BLaER1 treated with 17β-estradiol and CSF1 and Interleukin-3, amounts not matched to agents 10 nM and 100 nM (cell line): ENCODE measurements around the gene GRID1.

Source experiments
- H3K27ac ChIP-seq, 11 experiments: shearing (Covaris generic); formaldehyde crosslinking; 2 replicates each; pipeline ENCODE4 v1.8.1; 2022
- H3K27me3 ChIP-seq, 11 experiments: shearing (Covaris generic); formaldehyde crosslinking; 2 replicates each; pipeline ENCODE4 v1.8.1; 2022
- H3K36me3 ChIP-seq, 11 experiments: shearing (Covaris generic); formaldehyde crosslinking; 2 replicates each; pipeline ENCODE4 v1.8.1; 2022
- H3K4me1 ChIP-seq, 10 experiments: shearing (Covaris generic); formaldehyde crosslinking; 2 replicates each; pipeline ENCODE4 v1.8.1; 2022
- H3K4me2 ChIP-seq, 11 experiments: shearing (Covaris generic); formaldehyde crosslinking; 2 replicates each; pipeline ENCODE4 v1.8.1; 2022
- H3K4me3 ChIP-seq, 10 experiments: shearing (Covaris generic); formaldehyde crosslinking; 2 replicates each; pipeline ENCODE4 v1.8.1; 2022
- H3K9ac ChIP-seq, 11 experiments: shearing (Covaris generic); formaldehyde crosslinking; 2 replicates each; pipeline ENCODE4 v1.8.1; 2022
- H3K9me3 ChIP-seq, 11 experiments: shearing (Covaris generic); formaldehyde crosslinking; replicated peaks in 1 of 11; 2 replicates each; pipeline ENCODE4 v1.8.1; 2022
- H4K20me1 ChIP-seq, 11 experiments: shearing (Covaris generic); formaldehyde crosslinking; 2 replicates each; pipeline ENCODE4 v1.8.1; 2022
- Cebpa-rat ChIP-seq, 11 experiments: shearing (Covaris generic); IDR thresholded peaks; 2 replicates each; pipeline ENCODE4 v1.8.1; 2022

GRID1 gene

GRCh38 chr10:85859859-85860258 lies 506.7 kb downstream of the GRID1 start:
- Histone ChIP-seq H3K36me3 (no peaks in the 10 kb centered on the region), H3K4me1 (peaks cover 0 to 8% (median 2%) of the 10 kb centered on the region in 10 experiments; a peak in 7 of 20 replicates), H4K20me1 (no peaks in the 10 kb centered on the region), H3K4me2 (no peak overlapping the region), H3K27me3 (no peaks in the 10 kb centered on the region; a peak in 1 of 22 replicates), H3K27ac (no peak overlapping the region), H3K9ac (no peak overlapping the region), H3K4me3 (no peak overlapping the region), H3K9me3 (no peaks in the 10 kb centered on the region)
- TF ChIP-seq Cebpa-rat (IDR thresholded peaks at IDR 0.05) = no peak

GRCh38 chr10:85858776-85859515 lies 507.6 kb downstream of the GRID1 start:
- no peak overlapping the region for H3K27ac ChIP-seq
- peaks cover 0 to 8% (median 2%) of the 10 kb centered on the region in 10 experiments; a peak in 7 of 20 replicates for H3K4me1 ChIP-seq
- TF ChIP-seq Cebpa-rat (IDR thresholded peaks at IDR 0.05) = no peak
- no peak overlapping the region for H3K4me2 ChIP-seq
- no peaks in the 10 kb centered on the region; a peak in 1 of 22 replicates for H3K27me3 ChIP-seq
- H3K36me3 ChIP-seq = no peaks in the 10 kb centered on the region
- H3K9me3 ChIP-seq = no peaks in the 10 kb centered on the region
- no peak overlapping the region for H3K9ac ChIP-seq
- H4K20me1 ChIP-seq = no peaks in the 10 kb centered on the region
- H3K4me3 ChIP-seq = no peak overlapping the region

- H3K4me2 ChIP-seq = no peak overlapping the region
- H3K36me3 ChIP-seq = no peaks in the 10 kb centered on the region
- no peaks in the 10 kb centered on the region for H4K20me1 ChIP-seq
- no peaks in the 10 kb centered on the region for H3K9me3 ChIP-seq
- peaks cover 0 to 5% (median 1%) of the 10 kb centered on the region in 10 experiments; a peak in 7 of 20 replicates for H3K4me1 ChIP-seq
- TF ChIP-seq Cebpa-rat (IDR thresholded peaks at IDR 0.05) = no peak
- no peak overlapping the region for H3K4me3 ChIP-seq
- H3K27me3 ChIP-seq = no peaks in the 10 kb centered on the region; a peak in 1 of 22 replicates
- H3K9ac ChIP-seq = no peak overlapping the region
- no peak overlapping the region for H3K27ac ChIP-seq
Observed at GRCh38 chr10:85857791-85858190, 508.8 kb downstream of the GRID1 start.

DNA sequence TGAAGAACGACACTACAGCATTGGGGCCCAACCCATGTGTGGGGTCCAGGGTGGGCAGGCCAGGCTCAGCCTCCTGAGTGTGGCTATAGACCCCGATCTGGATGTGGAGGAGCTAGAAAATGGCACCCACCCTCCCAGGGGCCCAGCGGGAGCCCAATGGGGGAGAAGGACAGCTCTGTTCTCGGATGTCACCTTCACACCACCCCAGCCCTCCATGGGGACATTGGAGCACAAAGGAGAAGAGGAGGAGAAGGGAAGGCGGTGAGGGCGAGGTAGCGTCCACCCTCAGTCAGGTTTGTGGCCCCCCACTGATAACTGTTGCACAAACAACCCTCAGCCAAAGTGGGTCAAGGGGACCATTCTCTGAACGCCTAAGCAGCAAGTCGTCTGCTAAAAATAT lies 509.3 kb downstream of the GRID1 start:
- H3K9me3 ChIP-seq = peaks cover 0 to 5% (median 0%) of the 10 kb centered on the region in 11 experiments; a peak in 1 of 22 replicates
- no peak overlapping the region for H3K27ac ChIP-seq
- peaks cover 0 to under 1% (median 0%) of the 10 kb centered on the region in 10 experiments; a peak in 1 of 20 replicates for H3K4me1 ChIP-seq
- no peak overlapping the region for H3K9ac ChIP-seq
- no peak overlapping the region for H3K4me2 ChIP-seq
- no peak for TF ChIP-seq Cebpa-rat (IDR thresholded peaks at IDR 0.05)
- H3K27me3 ChIP-seq = no peaks in the 10 kb centered on the region; a peak in 1 of 22 replicates
- H3K36me3 ChIP-seq = no peaks in the 10 kb centered on the region
- H3K4me3 ChIP-seq = no peak overlapping the region
- H4K20me1 ChIP-seq = no peaks in the 10 kb centered on the region

GRCh38 chr10:85851934-85852333 lies 514.7 kb downstream of the GRID1 start:
- H3K27ac ChIP-seq = no peak overlapping the region
- no peaks in the 10 kb centered on the region for H3K4me1 ChIP-seq
- H3K27me3 ChIP-seq = no peaks in the 10 kb centered on the region
- no peaks in the 10 kb centered on the region for H4K20me1 ChIP-seq
- no peak for TF ChIP-seq Cebpa-rat (IDR thresholded peaks at IDR 0.05)
- no peaks in the 10 kb centered on the region; a peak in 1 of 22 replicates for H3K36me3 ChIP-seq
- H3K4me2 ChIP-seq = no peak overlapping the region
- H3K4me3 ChIP-seq = no peak overlapping the region
- H3K9ac ChIP-seq = no peak overlapping the region
- H3K9me3 ChIP-seq = peaks cover 9 to 20% (median 12%) of the 10 kb centered on the region in 11 experiments; a peak in 19 of 22 replicates

- Histone ChIP-seq H3K9ac (no peak overlapping the region), H3K4me2 (no peak overlapping the region), H4K20me1 (no peaks in the 10 kb centered on the region), H3K9me3 (peaks cover 9 to 20% (median 12%) of the 10 kb centered on the region in 11 experiments; a peak in 19 of 22 replicates), H3K27ac (no peak overlapping the region), H3K4me3 (no peak overlapping the region), H3K27me3 (no peaks in the 10 kb centered on the region), H3K4me1 (no peaks in the 10 kb centered on the region), H3K36me3 (no peaks in the 10 kb centered on the region; a peak in 1 of 22 replicates)
- TF ChIP-seq Cebpa-rat (IDR thresholded peaks at IDR 0.05) = no peak
Observed at GRCh38 chr10:85851325-85851724, 515.3 kb downstream of the GRID1 start.

GRCh38 chr10:85850736-85851135 lies 515.9 kb downstream of the GRID1 start:
- no peak overlapping the region for H3K4me2 ChIP-seq
- no peaks in the 10 kb centered on the region for H3K4me1 ChIP-seq
- H3K27ac ChIP-seq = no peak overlapping the region
- no peak for TF ChIP-seq Cebpa-rat (IDR thresholded peaks at IDR 0.05)
- H3K27me3 ChIP-seq = no peaks in the 10 kb centered on the region
- no peak overlapping the region for H3K9ac ChIP-seq
- H4K20me1 ChIP-seq = no peaks in the 10 kb centered on the region
- H3K36me3 ChIP-seq = no peaks in the 10 kb centered on the region; a peak in 1 of 22 replicates
- H3K4me3 ChIP-seq = no peak overlapping the region
- H3K9me3 ChIP-seq = peaks cover 9 to 20% (median 12%) of the 10 kb centered on the region in 11 experiments; a peak in 19 of 22 replicates

GRCh38 chr10:85849315-85849714 lies 517.3 kb downstream of the GRID1 start:
- Histone ChIP-seq H3K9ac (no peak overlapping the region), H3K27ac (no peak overlapping the region), H3K36me3 (no peaks in the 10 kb centered on the region; a peak in 1 of 22 replicates), H3K9me3 (peaks cover 9 to 20% (median 12%) of the 10 kb centered on the region in 11 experiments; a peak in 19 of 22 replicates), H3K4me1 (no peaks in the 10 kb centered on the region), H3K4me3 (no peak overlapping the region), H3K4me2 (no peak overlapping the region), H3K27me3 (no peaks in the 10 kb centered on the region), H4K20me1 (no peaks in the 10 kb centered on the region)
- TF ChIP-seq Cebpa-rat (IDR thresholded peaks at IDR 0.05) = no peak

GRCh38 chr10:85848756-85849155 lies 517.8 kb downstream of the GRID1 start:
- Histone ChIP-seq H3K9ac (no peak overlapping the region), H3K4me1 (no peaks in the 10 kb centered on the region), H3K36me3 (no peaks in the 10 kb centered on the region; a peak in 1 of 22 replicates), H3K4me2 (no peak overlapping the region), H3K9me3 (peaks cover 9 to 20% (median 12%) of the 10 kb centered on the region in 11 experiments; a peak in 19 of 22 replicates), H3K27ac (no peak overlapping the region), H3K4me3 (no peak overlapping the region), H3K27me3 (no peaks in the 10 kb centered on the region), H4K20me1 (no peaks in the 10 kb centered on the region)
- no peak for TF ChIP-seq Cebpa-rat (IDR thresholded peaks at IDR 0.05)
